Retinal pigment epithelial cell (primary cell): ENCODE results near the gene TTC38.

ENCODE experiments used
- DNase-seq: peaks from one replicate; pipeline ENCODE4 v3.0.0-alpha.2; 2010; ENCODE audit warnings: low read depth
- H3K4me3 ChIP-seq: 2 replicates; pipeline ENCODE4 v1.5.1; 2011; ENCODE audit warnings: mild to moderate bottlenecking, low read length, control low read depth, moderate library complexity
- TF ChIP-seq, protein P1 (sequence below): conservative IDR thresholded peaks from 2 replicates; pipeline ENCODE4 v1.5.1; 2011; ENCODE audit warnings: low read depth, low read length, control low read depth, inconsistent platforms

Gene TTC38

DNA sequence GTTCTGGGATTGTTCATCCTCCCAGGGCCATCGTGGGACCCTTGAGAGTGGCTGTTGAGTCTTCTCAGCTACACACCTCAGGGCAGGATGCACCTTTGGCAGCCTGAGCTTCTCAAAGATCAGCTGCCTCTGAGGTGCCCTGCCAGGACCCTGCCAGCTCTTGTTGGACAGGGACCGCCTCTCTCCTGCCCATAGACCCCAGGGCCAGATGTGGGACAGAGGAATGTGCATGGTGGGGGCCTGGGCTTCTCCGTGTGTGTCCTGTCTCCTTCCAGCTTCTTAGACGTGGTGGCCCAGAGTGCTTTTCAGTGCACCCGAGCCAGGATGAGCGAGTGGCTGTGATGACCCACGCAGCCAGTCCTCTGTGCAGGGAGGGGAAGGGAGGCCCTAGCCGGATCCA is 61.8 kb downstream of the TTC38 start:
- no peak for DNase-seq
- TF ChIP-seq, protein P1, sequence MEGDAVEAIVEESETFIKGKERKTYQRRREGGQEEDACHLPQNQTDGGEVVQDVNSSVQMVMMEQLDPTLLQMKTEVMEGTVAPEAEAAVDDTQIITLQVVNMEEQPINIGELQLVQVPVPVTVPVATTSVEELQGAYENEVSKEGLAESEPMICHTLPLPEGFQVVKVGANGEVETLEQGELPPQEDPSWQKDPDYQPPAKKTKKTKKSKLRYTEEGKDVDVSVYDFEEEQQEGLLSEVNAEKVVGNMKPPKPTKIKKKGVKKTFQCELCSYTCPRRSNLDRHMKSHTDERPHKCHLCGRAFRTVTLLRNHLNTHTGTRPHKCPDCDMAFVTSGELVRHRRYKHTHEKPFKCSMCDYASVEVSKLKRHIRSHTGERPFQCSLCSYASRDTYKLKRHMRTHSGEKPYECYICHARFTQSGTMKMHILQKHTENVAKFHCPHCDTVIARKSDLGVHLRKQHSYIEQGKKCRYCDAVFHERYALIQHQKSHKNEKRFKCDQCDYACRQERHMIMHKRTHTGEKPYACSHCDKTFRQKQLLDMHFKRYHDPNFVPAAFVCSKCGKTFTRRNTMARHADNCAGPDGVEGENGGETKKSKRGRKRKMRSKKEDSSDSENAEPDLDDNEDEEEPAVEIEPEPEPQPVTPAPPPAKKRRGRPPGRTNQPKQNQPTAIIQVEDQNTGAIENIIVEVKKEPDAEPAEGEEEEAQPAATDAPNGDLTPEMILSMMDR = no peak
- no peak overlapping the region for H3K4me3 ChIP-seq

DNA sequence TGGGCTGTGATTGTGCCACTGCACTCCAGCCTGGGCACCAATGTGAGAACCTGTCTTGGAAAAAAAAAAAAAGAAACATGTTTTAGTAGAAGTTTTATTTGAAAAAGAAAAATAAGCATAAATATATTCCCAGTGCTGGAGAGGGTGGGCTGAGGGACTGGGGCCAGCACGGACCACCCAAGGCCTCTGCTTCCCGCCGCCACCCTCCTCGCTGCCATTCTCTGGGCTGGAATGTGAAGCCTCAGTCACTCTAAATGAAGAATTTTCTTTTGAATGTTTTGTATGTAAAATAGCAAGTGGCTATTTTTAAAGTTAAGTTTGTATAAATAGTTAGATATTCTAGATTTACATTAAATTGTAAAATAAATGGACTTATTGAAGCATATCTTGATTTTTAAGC is 62.6 kb downstream of the TTC38 start:
- H3K4me3 ChIP-seq = no peak overlapping the region
- DNase-seq = no peak
- TF ChIP-seq, protein P1 = no peak

GRCh38 chr22:46331496-46331895 is 63.7 kb downstream of the TTC38 start:
- H3K4me3 ChIP-seq = no peak overlapping the region
- TF ChIP-seq, protein P1 = no peak
- no peak for DNase-seq

DNA sequence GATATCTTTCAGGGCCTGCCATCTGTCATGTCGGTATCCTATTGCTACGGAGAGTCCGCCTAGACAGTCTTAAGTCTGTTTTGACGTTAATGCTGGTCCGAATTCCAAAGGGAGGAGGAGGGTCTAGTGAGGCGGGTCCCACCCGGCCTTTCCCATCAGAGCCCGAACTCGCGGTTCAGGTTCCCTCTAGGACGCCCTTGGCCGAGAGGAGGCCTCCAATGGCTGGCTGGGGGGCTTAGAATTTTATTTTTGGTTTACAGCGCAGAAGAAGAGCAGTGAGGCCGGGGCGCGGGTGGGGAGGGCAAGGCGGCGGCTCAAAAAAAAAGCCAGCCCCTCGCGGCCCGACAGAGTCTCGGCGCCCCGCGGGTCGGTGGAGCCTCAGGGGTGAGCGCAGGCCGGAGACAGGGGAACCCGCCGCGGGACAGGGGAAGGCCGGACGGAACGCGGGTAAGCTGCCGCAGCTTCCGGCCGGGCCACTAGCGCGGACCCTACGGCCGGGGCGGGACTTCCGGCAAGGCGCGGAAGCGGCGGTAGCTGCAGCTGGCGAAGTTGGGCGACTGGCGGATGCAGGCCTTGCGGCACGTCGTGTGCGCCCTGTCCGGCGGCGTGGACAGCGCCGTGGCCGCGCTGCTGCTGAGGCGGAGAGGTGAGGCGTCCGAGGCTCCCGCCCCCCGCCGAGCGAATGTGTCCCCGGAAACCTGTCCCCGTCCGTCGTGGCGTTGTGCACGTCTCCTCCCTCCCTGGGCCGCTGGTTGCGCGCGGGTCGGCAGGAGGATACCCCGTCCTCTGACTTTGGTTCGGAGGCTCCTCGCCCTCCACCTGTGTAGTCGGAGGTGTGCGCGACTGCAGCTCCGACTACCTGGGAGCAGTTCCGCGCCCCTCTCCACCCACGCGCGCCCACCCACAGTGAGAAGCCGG is 67.7 kb downstream of the TTC38 start, which contains the start of gene TRMU:
Gene TRMU (plus strand): TSS at position 514 of the 918 bp plus-strand sequence. CDS start 51 bp downstream, at position 565.
- peak within 1 kb of the TSS; percentile 87 for H3K4me3 ChIP-seq
- TF ChIP-seq, protein P1 = no peak
- DNase-seq = peak; percentile 46

GRCh38 chr22:46336119-46337078 is 68.6 kb downstream of the TTC38 start:
- H3K4me3 ChIP-seq = peak overlapping the region; percentile 87
- no peak for DNase-seq
- TF ChIP-seq, protein P1 = no peak

DNA sequence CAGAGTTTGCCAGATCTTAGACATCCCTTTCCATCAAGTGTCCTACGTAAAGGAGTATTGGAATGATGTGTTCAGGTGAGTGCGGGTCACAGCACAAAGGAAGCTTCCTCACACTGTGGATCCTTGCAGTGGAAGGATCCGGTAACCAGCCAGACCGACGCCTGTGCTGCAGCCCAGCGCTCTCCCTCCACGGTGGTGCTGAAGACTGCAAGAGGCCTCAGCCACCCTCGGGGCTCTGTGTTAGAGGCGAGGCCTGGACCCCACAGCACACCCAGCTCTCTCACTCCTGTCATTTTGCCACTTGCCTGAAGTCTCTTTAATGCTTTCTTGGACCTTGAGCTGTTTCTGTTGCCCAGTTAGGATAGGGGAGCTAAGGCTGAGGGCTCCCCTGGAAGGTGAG is 70.1 kb downstream of the TTC38 start:
- no peak overlapping the region for H3K4me3 ChIP-seq
- TF ChIP-seq, protein P1 = no peak
- DNase-seq = no peak
